HEK293T (cell line): Measurements from ENCODE around the gene MATN3.

Source experiments
- CTCF ChIA-PET: fragments of 350-600 bp; formaldehyde crosslinking; extraction: SDS; loops from one replicate; lab custom pipeline; 2021; ENCODE audit warnings: antibody characterized with exemption, inconsistent platforms; lab: Yijun Ruan, JAX
- POLR2A ChIA-PET: fragments of 350-600 bp; formaldehyde crosslinking; extraction: SDS; loops from one replicate; lab custom pipeline; 2020; ENCODE audit warnings: antibody characterized with exemption, inconsistent platforms; lab: Yijun Ruan, JAX
- DNase-seq: peaks from one replicate; pipeline ENCODE4 v3.0.0; 2012; ENCODE audit warnings: mixed read lengths; ENCODE audit errors: extremely low spot score
- ARNT ChIP-seq: fragments of 450-650 bp; IDR thresholded peaks from 2 replicates; pipeline ENCODE4 v1.6.1; 2017; ENCODE audit warnings: mild to moderate bottlenecking
- BHLHE40 ChIP-seq: fragments of 450-650 bp; IDR thresholded peaks from 2 replicates; pipeline ENCODE4 v1.6.1; 2016; ENCODE audit warnings: mild to moderate bottlenecking, moderate library complexity, borderline replicate concordance
- CTBP1 ChIP-seq: fragments of 450-650 bp; IDR thresholded peaks from 2 replicates; pipeline ENCODE4 v1.6.1; 2016; ENCODE audit warnings: borderline replicate concordance
- ELF4 ChIP-seq: fragments of 450-650 bp; IDR thresholded peaks from 2 replicates; pipeline ENCODE4 v1.6.1; 2017; ENCODE audit warnings: antibody characterized with exemption
- FOXA1 ChIP-seq: fragments of 450-650 bp; IDR thresholded peaks from 2 replicates; pipeline ENCODE4 v1.6.1; 2016; ENCODE audit warnings: mild to moderate bottlenecking
- FOXK2 ChIP-seq: fragments of 450-650 bp; IDR thresholded peaks from 2 replicates; pipeline ENCODE4 v1.6.1; 2016; ENCODE audit warnings: mild to moderate bottlenecking
- FOXM1 ChIP-seq: fragments of 450-650 bp; IDR thresholded peaks from 2 replicates; pipeline ENCODE4 v1.6.1; 2017; ENCODE audit warnings: mild to moderate bottlenecking, borderline replicate concordance
- HDGF ChIP-seq: fragments of 450-650 bp; IDR thresholded peaks from 2 replicates; pipeline ENCODE4 v1.6.1; 2017; ENCODE audit warnings: antibody characterized with exemption, borderline replicate concordance
- L3MBTL2 ChIP-seq: fragments of 450-650 bp; conservative IDR thresholded peaks from 2 replicates; pipeline ENCODE4 v1.6.1; 2016; ENCODE audit warnings: mild to moderate bottlenecking
- LEF1 ChIP-seq: fragments of 450-650 bp; IDR thresholded peaks from 2 replicates; pipeline ENCODE4 v1.6.1; 2017; ENCODE audit warnings: mild to moderate bottlenecking, borderline replicate concordance
- NFRKB ChIP-seq: fragments of 450-650 bp; IDR thresholded peaks from 2 replicates; pipeline ENCODE4 v1.6.1; 2016; ENCODE audit warnings: mild to moderate bottlenecking, moderate library complexity
- PKNOX1 ChIP-seq: fragments of 450-650 bp; IDR thresholded peaks from 2 replicates; pipeline ENCODE4 v1.6.1; 2016
- SP1 ChIP-seq: fragments of 450-650 bp; IDR thresholded peaks from 2 replicates; pipeline ENCODE4 v1.6.1; 2017
- SUZ12 ChIP-seq: fragments of 450-650 bp; IDR thresholded peaks from 2 replicates; pipeline ENCODE4 v1.6.1; 2016; ENCODE audit warnings: mild to moderate bottlenecking
- TARDBP ChIP-seq: fragments of 450-650 bp; IDR thresholded peaks from 2 replicates; pipeline ENCODE4 v1.6.1; 2016
- ZNF384 ChIP-seq: fragments of 450-650 bp; IDR thresholded peaks from 2 replicates; pipeline ENCODE4 v1.6.1; 2016

The MATN3 gene

GRCh38 chr2:20012032-20012281, 511 bp downstream of the MATN3 start:
- no peak for TF ChIP-seq ARNT
- TF ChIP-seq TARDBP, result no peak
- no peak for TF ChIP-seq FOXK2
- TF ChIP-seq BHLHE40, result no peak
- no peak for TF ChIP-seq LEF1
- TF ChIP-seq NFRKB, result no peak
- TF ChIP-seq PKNOX1, result no peak
- no peak for TF ChIP-seq ZNF384
- no peak for TF ChIP-seq SP1
- CTCF ChIA-PET, result interaction anchor here (0.6 kb wide), 1 partner anchor 28 kb away, joined by 3 read pairs; no protein-coding TSS in a partner anchor
- POLR2A ChIA-PET, result no interaction called here
- DNase-seq, result no peak

GRCh38 chr2:20011276-20012031, 1.0 kb downstream of the MATN3 start:
- TF ChIP-seq BHLHE40 (no peak), NFRKB (no peak), FOXM1 (no peak), ARNT (no peak), L3MBTL2 (no peak), CTBP1 (no peak), HDGF (no peak), SUZ12 (no peak), FOXA1 (no peak), PKNOX1 (no peak), TARDBP (no peak), LEF1 (no peak), SP1 (no peak), ZNF384 (no peak)
- POLR2A ChIA-PET, result no interaction called here
- CTCF ChIA-PET, result interaction anchor here (0.6 kb wide), 1 partner anchor 28 kb away, joined by 3 read pairs; no protein-coding TSS in a partner anchor
- DNase-seq, result no peak

GRCh38 chr2:20008703-20009102, 3.8 kb downstream of the MATN3 start:
- CTCF ChIA-PET, result no interaction called here

GRCh38 chr2:20005891-20006470, 6.5 kb downstream of the MATN3 start:
- ChIA-PET CTCF (no interaction called here), POLR2A (no interaction called here)
- no peak for DNase-seq
- TF ChIP-seq ZNF384 (no peak), FOXK2 (no peak), FOXM1 (no peak), NFRKB (no peak), L3MBTL2 (no peak), SUZ12 (no peak)

More at GRCh38 chr2:20008703-20009102, 3.8 kb downstream of the MATN3 start:
- DNase-seq, result no peak
- no peak for TF ChIP-seq SP1
- no peak for TF ChIP-seq TARDBP
- TF ChIP-seq ELF4, result no peak
- no peak for TF ChIP-seq FOXK2
- TF ChIP-seq HDGF, result no peak
- no peak for TF ChIP-seq L3MBTL2
- TF ChIP-seq NFRKB, result no peak
- no peak for TF ChIP-seq ZNF384
- no peak for TF ChIP-seq SUZ12
- TF ChIP-seq ARNT, result no peak
- no peak for TF ChIP-seq PKNOX1
- TF ChIP-seq CTBP1, result no peak
- TF ChIP-seq LEF1, result no peak
- POLR2A ChIA-PET, result no interaction called here

GRCh38 chr2:20005067-20005627, 7.3 kb downstream of the MATN3 start:
- TF ChIP-seq ELF4, result no peak
- TF ChIP-seq FOXM1, result no peak
- TF ChIP-seq LEF1, result no peak
- no peak for TF ChIP-seq CTBP1
- no peak for TF ChIP-seq ARNT
- TF ChIP-seq BHLHE40, result no peak
- TF ChIP-seq L3MBTL2, result no peak
- no peak for TF ChIP-seq TARDBP
- no peak for TF ChIP-seq HDGF
- TF ChIP-seq FOXK2, result no peak
- TF ChIP-seq SUZ12, result no peak
- TF ChIP-seq NFRKB, result no peak
- TF ChIP-seq FOXA1, result no peak
- TF ChIP-seq PKNOX1, result no peak
- TF ChIP-seq ZNF384, result no peak
- no peak for TF ChIP-seq SP1
- POLR2A ChIA-PET, result no interaction called here
- no peak for DNase-seq
- CTCF ChIA-PET, result no interaction called here
